CD4-positive, alpha-beta memory T cell (primary cell): Measurements from ENCODE around the gene MSMB. TPM values are rescaled to one million over a fixed set of nuclear protein-coding genes. Genes with fewer than 3 reads are reported as not detected.
A peak's percentile ranks its signal among the peaks of the same experiment; 100 is the strongest.

Source experiments
- CTCF ChIA-PET: fragments of 350-600 bp; sonication (Branson Sonifier 250); formaldehyde crosslinking; loops from one replicate; lab custom pipeline; 2021; ENCODE audit warnings: inconsistent platforms; ENCODE audit not compliant: partially characterized antibody; lab: Charles Lee
- POLR2A ChIA-PET: fragments of 350-600 bp; sonication (Branson Sonifier 250); formaldehyde crosslinking; loops from one replicate; lab custom pipeline; 2021; ENCODE audit not compliant: partially characterized antibody; lab: Charles Lee
- DNase-seq, 5 donors: peaks; one replicate each; pipeline versions ENCODE4 v3.0.0 to v3.0.0-alpha.2; 2020 to 2022; ENCODE audit warnings: mixed read lengths in 1 of 5
- H3K27ac ChIP-seq: one replicate; pipeline ENCODE4 v1.7.0; 2013; ENCODE audit warnings: low read depth, low read length
- H3K27me3 ChIP-seq: 2 replicates; pipeline ENCODE4 v1.7.0; 2013; ENCODE audit warnings: mild to moderate bottlenecking, low read length, moderate library complexity; ENCODE audit not compliant: insufficient read depth
- H3K36me3 ChIP-seq: 2 replicates; pipeline ENCODE4 v1.7.0; 2013; ENCODE audit warnings: mild to moderate bottlenecking, low read length, moderate library complexity; ENCODE audit not compliant: insufficient read depth
- H3K4me1 ChIP-seq: 2 replicates; pipeline ENCODE4 v1.7.0; 2013; ENCODE audit warnings: mild to moderate bottlenecking, low read length, moderate library complexity; ENCODE audit not compliant: insufficient read depth
- H3K4me3 ChIP-seq, 2 donors: one replicate each; pipeline ENCODE4 v1.7.0; 2013; ENCODE audit warnings: low read length in 2 of 2, mild to moderate bottlenecking in 1 of 2
- H3K9me3 ChIP-seq, 2 donors: one replicate each; pipeline ENCODE4 v1.7.0; 2013; ENCODE audit warnings: low read length in 2 of 2, control low read depth in 1 of 2; ENCODE audit not compliant: control insufficient read depth in 1 of 2
- H3K27ac Mint-ChIP-seq, 7 donors: one replicate each; pipeline ENCODE4 v1.8.0; 2020 to 2021; ENCODE audit warnings: mixed read lengths in 7 of 7, mild to moderate bottlenecking in 6 of 7, inconsistent platforms in 3 of 7, moderate library complexity in 3 of 7
- H3K27me3 Mint-ChIP-seq, 2 donors: one replicate each; pipeline ENCODE4 v1.8.0; 2020 to 2021; ENCODE audit warnings: mixed read lengths in 2 of 2
- H3K36me3 Mint-ChIP-seq, 2 donors: one replicate each; pipeline ENCODE4 v1.8.0; 2020 to 2021; ENCODE audit warnings: mixed read lengths in 2 of 2, inconsistent platforms in 1 of 2, mild to moderate bottlenecking in 1 of 2
- H3K4me1 Mint-ChIP-seq, 4 donors: one replicate each; pipeline ENCODE4 v1.8.0; 2020 to 2021; ENCODE audit warnings: mixed read lengths in 4 of 4, mild to moderate bottlenecking in 1 of 4
- H3K4me3 Mint-ChIP-seq, 8 donors: one replicate each; pipeline ENCODE4 v1.8.0; 2020 to 2021; ENCODE audit warnings: mixed read lengths in 8 of 8, mild to moderate bottlenecking in 7 of 8, moderate library complexity in 6 of 8, inconsistent platforms in 3 of 8
- H3K9me3 Mint-ChIP-seq, 8 donors: one replicate each; pipeline ENCODE4 v1.8.0; 2020 to 2021; ENCODE audit warnings: mixed read lengths in 8 of 8, mild to moderate bottlenecking in 5 of 8, inconsistent platforms in 3 of 8, moderate library complexity in 1 of 8
- intact Hi-C: fragments of 100-400 bp; cut with micrococcal nuclease; formaldehyde crosslinking; loops from one replicate; pipeline ENCODE4 v1.15.1; 2023
- polyA plus RNA-seq, 2 donors: library from polyadenylated mRNA; unstranded; fragments of 300-500 nt; fragmentation: Illumina TruSeq; gene quantifications; one replicate each; pipeline ENCODE4 v1.2.3, GENCODE V29; 2021
- total RNA-seq, 2 experiments: library from RNA; stranded (reverse); gene quantifications; one replicate each; pipeline ENCODE4 v1.2.3, GENCODE V29; 2021

The MSMB gene
- total and polyA plus RNA-seq, 4 experiments from 2014 or later: not detected

GRCh38 chr10:46077731-46078413 is 31.8 kb upstream of the MSMB start:
- ChIA-PET CTCF (interaction anchor here (1.2 to 2.1 kb wide), 7 partner anchors 10 to 49 kb away, joined by 3 to 12 read pairs (median 8); no protein-coding TSS in a partner anchor), POLR2A (interaction anchor here (0.7 to 1.8 kb wide), 8 partner anchors 8 to 106 kb away, joined by 3 to 15 read pairs (median 4); partner anchors contain the start of gene TIMM23)
- Histone ChIP-seq H3K4me3 (no peak overlapping the region), H3K9me3 (no peaks in the 10 kb centered on the region), H3K4me1 (peaks cover 18% of the 10 kb centered on the region), H3K36me3 (no peaks in the 10 kb centered on the region), H3K27ac (no peak overlapping the region), H3K27me3 (no peaks in the 10 kb centered on the region)
- no peaks in the 10 kb centered on the region for H3K27me3 Mint-ChIP-seq
- no peaks in the 10 kb centered on the region for H3K36me3 Mint-ChIP-seq
- H3K4me1 Mint-ChIP-seq: peaks cover 16 to 57% (median 34%) of the 10 kb centered on the region in 4 donors
- H3K9me3 Mint-ChIP-seq: peaks cover 0 to 7% (median 0%) of the 10 kb centered on the region in 8 donors
- intact Hi-C loops: no loop called here
- DNase-seq: no peak
- H3K27ac Mint-ChIP-seq: peak overlapping the region in 5 of 7 donors; percentile 58 to 88 (median 71)
- H3K4me3 Mint-ChIP-seq: peak overlapping the region in 3 of 8 donors; percentile 40 to 69 (median 42)

DNA sequence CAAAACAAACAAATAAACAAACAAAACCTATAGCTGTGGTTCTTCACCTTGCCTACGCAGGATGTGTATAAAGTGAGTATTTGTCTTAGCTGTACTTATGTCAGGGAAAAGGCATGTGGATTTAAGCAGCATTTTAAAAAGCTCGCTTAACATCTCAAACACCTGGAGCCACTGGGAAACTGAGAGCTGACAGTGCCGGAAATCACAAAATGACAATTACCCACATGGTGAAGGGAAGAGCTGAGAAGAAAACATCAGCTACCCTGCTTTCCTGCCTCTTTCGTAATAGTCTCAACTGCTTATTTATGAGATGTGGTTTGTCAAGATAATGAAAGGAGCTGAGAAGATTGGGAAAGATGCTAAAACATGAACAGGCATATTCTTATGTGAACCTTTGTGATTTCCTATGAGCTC is 31.1 kb upstream of the MSMB start:
- ChIA-PET POLR2A (interaction anchor here (0.7 to 1.8 kb wide), 9 partner anchors 9 to 105 kb away, joined by 3 to 15 read pairs (median 4); partner anchors contain the start of gene TIMM23), CTCF (interaction anchor here (1.2 to 2.1 kb wide), 7 partner anchors 11 to 48 kb away, joined by 3 to 12 read pairs (median 8); no protein-coding TSS in a partner anchor)
- Histone ChIP-seq H3K4me1 (peaks cover 18% of the 10 kb centered on the region), H3K36me3 (no peaks in the 10 kb centered on the region), H3K27me3 (no peaks in the 10 kb centered on the region), H3K9me3 (no peaks in the 10 kb centered on the region), H3K4me3 (no peak overlapping the region), H3K27ac (no peak overlapping the region)
- Mint-ChIP-seq H3K27ac (peak overlapping the region in 5 of 7 donors; percentile 58 to 80 (median 64)), H3K4me1 (peaks cover 16 to 54% (median 31%) of the 10 kb centered on the region in 4 donors), H3K36me3 (no peaks in the 10 kb centered on the region), H3K4me3 (peak overlapping the region in 4 of 8 donors; percentile 32 to 69 (median 41)), H3K9me3 (peaks cover 0 to 2% (median 0%) of the 10 kb centered on the region in 8 donors), H3K27me3 (no peaks in the 10 kb centered on the region)
- intact Hi-C loops: no loop called here
- no peak for DNase-seq

DNA sequence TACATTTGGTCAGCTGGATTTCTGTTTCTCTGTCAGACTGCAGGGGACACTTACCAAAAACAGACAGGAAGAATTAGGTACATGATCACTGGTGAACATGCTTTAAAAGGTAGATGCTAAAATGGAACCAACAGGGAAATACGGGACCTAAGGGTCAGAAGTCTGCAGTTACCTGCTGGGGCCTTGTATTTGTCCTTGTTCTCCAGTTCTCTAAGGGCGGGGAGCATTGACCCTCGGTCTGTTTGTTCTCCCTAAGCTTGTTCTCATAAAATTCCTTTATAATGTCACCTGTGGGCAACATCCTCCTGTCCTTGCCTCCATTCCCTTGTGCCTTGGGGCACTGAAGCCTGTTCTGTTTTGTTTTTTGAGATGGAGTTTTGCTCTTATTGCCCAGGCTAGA is 29.8 kb upstream of the MSMB start:
- no peak for DNase-seq
- Histone ChIP-seq H3K36me3 (no peaks in the 10 kb centered on the region), H3K4me1 (peaks cover 18% of the 10 kb centered on the region), H3K27me3 (no peaks in the 10 kb centered on the region), H3K9me3 (no peaks in the 10 kb centered on the region), H3K4me3 (no peak overlapping the region), H3K27ac (no peak overlapping the region)
- H3K4me3 Mint-ChIP-seq: no peak overlapping the region
- H3K9me3 Mint-ChIP-seq: peaks cover 0 to 2% (median 0%) of the 10 kb centered on the region in 8 donors
- H3K27ac Mint-ChIP-seq: peak overlapping the region in 2 of 7 donors; percentile 36 to 76
- intact Hi-C loops: no loop called here
- ChIA-PET POLR2A (interaction anchor here (1.2 kb wide), 1 partner anchor 18 kb away, joined by 5 read pairs; no protein-coding TSS in a partner anchor), CTCF (interaction anchor here (1.9 to 2.1 kb wide), 3 partner anchors 16 to 47 kb away, joined by 8 to 12 read pairs (median 9); no protein-coding TSS in a partner anchor)
- no peaks in the 10 kb centered on the region for H3K27me3 Mint-ChIP-seq
- peaks cover 8 to 41% (median 23%) of the 10 kb centered on the region in 4 donors for H3K4me1 Mint-ChIP-seq
- no peaks in the 10 kb centered on the region for H3K36me3 Mint-ChIP-seq

- Histone ChIP-seq H3K4me1 (peaks cover 10% of the 10 kb centered on the region), H3K27me3 (no peaks in the 10 kb centered on the region), H3K36me3 (no peaks in the 10 kb centered on the region), H3K9me3 (no peaks in the 10 kb centered on the region), H3K27ac (no peak overlapping the region), H3K4me3 (no peak overlapping the region)
- Mint-ChIP-seq H3K27ac (no peak overlapping the region), H3K4me3 (no peak overlapping the region), H3K27me3 (no peaks in the 10 kb centered on the region), H3K9me3 (peaks cover 0 to 2% (median 0%) of the 10 kb centered on the region in 8 donors), H3K36me3 (no peaks in the 10 kb centered on the region), H3K4me1 (peaks cover 7 to 28% (median 15%) of the 10 kb centered on the region in 4 donors)
- no peak for DNase-seq
- intact Hi-C loops: no loop called here
- CTCF ChIA-PET: no interaction called here
- POLR2A ChIA-PET: no interaction called here
These were observed 28.3 kb upstream of the MSMB start for GRCh38 chr10:46074196-46074946.

GRCh38 chr10:46073564-46073963 is 27.5 kb upstream of the MSMB start:
- DNase-seq: no peak
- no peak overlapping the region for H3K4me3 Mint-ChIP-seq
- no peak overlapping the region for H3K4me3 ChIP-seq
- H3K4me1 ChIP-seq: peaks cover 10% of the 10 kb centered on the region
- H3K9me3 Mint-ChIP-seq: peaks cover 0 to 2% (median 0%) of the 10 kb centered on the region in 8 donors
- peaks cover 8 to 22% (median 15%) of the 10 kb centered on the region in 4 donors for H3K4me1 Mint-ChIP-seq
- no peaks in the 10 kb centered on the region for H3K36me3 ChIP-seq
- no peaks in the 10 kb centered on the region for H3K27me3 ChIP-seq
- ChIA-PET CTCF (interaction anchor here (1.0 kb wide), 1 partner anchor 10 kb away, joined by 6 read pairs; no protein-coding TSS in a partner anchor), POLR2A (no interaction called here)
- peak overlapping the region in 1 of 7 donors; percentile 68 for H3K27ac Mint-ChIP-seq
- H3K27me3 Mint-ChIP-seq: no peaks in the 10 kb centered on the region
- H3K36me3 Mint-ChIP-seq: no peaks in the 10 kb centered on the region
- H3K9me3 ChIP-seq: no peaks in the 10 kb centered on the region
- intact Hi-C loops: no loop called here
- H3K27ac ChIP-seq: no peak overlapping the region

DNA sequence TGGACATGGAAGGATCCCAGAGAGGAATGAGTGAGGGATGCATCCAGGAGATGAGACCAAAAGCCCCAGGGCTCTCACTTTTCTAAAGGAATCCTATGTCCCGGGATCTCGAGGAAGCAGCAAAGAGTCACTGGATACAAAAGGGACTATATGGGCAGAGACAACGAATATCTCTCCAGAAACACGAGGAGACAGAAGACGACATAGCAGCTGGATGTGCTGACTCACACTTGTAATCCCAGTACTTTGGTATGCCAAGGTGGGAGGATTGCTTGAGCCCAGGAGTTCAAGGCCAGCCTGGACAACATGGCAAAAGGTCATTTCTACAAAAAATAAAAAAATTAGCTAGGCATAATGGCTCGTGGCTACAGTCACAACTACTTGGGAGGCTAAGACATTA is 24.7 kb upstream of the MSMB start:
- Histone ChIP-seq H3K4me1 (no peaks in the 10 kb centered on the region), H3K9me3 (no peaks in the 10 kb centered on the region), H3K27ac (no peak overlapping the region), H3K27me3 (no peaks in the 10 kb centered on the region), H3K36me3 (no peaks in the 10 kb centered on the region), H3K4me3 (no peak overlapping the region)
- H3K36me3 Mint-ChIP-seq: no peaks in the 10 kb centered on the region
- H3K27ac Mint-ChIP-seq: no peak overlapping the region
- CTCF ChIA-PET: interaction anchor here (1.2 kb wide), 1 partner anchor 41 kb away, joined by 4 read pairs; no protein-coding TSS in a partner anchor
- intact Hi-C loops: no loop called here
- H3K9me3 Mint-ChIP-seq: peaks cover 0 to 2% (median 0%) of the 10 kb centered on the region in 8 donors
- DNase-seq: no peak
- POLR2A ChIA-PET: interaction anchor here (0.7 to 1.9 kb wide), 3 partner anchors 9 to 25 kb away, joined by 3 to 9 read pairs (median 4); no protein-coding TSS in a partner anchor
- H3K27me3 Mint-ChIP-seq: no peaks in the 10 kb centered on the region
- H3K4me3 Mint-ChIP-seq: no peak overlapping the region
- H3K4me1 Mint-ChIP-seq: peaks cover 0 to 5% (median 2%) of the 10 kb centered on the region in 4 donors
